ENCODE results near the gene SP4.

Gene SP4

DNA sequence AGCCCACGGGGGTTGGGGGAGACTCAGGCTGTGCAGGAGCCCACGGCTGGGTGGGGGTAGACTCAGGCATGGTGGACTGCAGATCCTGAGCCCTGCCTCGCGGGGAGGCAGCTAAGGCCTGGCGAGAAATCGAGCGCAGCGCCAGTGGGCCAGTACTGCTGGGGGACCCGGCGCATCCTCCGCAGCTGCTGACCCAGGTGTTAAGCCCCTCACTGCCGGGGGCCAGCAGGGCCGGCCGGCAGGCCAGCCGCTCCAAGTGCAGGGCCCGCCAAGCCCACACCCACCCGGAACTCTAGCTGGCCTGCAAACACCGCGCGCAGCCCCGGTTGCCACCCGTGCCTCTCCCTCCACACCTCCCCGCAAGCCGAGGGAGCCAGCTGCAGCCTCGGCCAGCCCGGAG, 33.4 kb downstream of the SP4 start:
- no peak for DNase-seq
- H3K9ac ChIP-seq (ENCODE audit: low read depth, low read length): no peak overlapping the region
- no peaks in the 10 kb centered on the region for H3K27me3 ChIP-seq (ENCODE audit: insufficient read depth, low read length, poor library complexity)
- no peak overlapping the region for H3K4me3 ChIP-seq (ENCODE audit: low read depth in 1 of 2, low read length in 2 of 2)
- peaks cover 3% of the 10 kb centered on the region for H3K9me3 ChIP-seq (ENCODE audit: insufficient read depth, low read length, severe bottlenecking)
- no peaks in the 10 kb centered on the region; the same call in 1 of the 2 replicates for H3K79me2 ChIP-seq (ENCODE audit: insufficient read depth, low read length)
- H3K27ac ChIP-seq (ENCODE audit: low read length): no peak overlapping the region
- peaks cover 4% of the 10 kb centered on the region for H3K36me3 ChIP-seq (ENCODE audit: insufficient read depth, low read length)
- H2AFZ ChIP-seq (ENCODE audit: low read depth, low read length): no peak overlapping the region
- TF ChIP-seq EZH2 (IDR thresholded peaks at IDR 0.05; ENCODE audit: borderline replicate concordance, low read depth, low read length, severe bottlenecking): no peak
- no peak for TF ChIP-seq CTCF (IDR thresholded peaks at IDR 0.05; ENCODE audit: borderline replicate concordance, extremely low read depth, low read length, poor library complexity, severe bottlenecking)
- H3K4me2 ChIP-seq (ENCODE audit: insufficient read depth, low read length): no peak overlapping the region
- ATAC-seq (ENCODE audit: insufficient read depth, low read depth): no peak
- H3K4me1 ChIP-seq (ENCODE audit: insufficient read depth, low read length): no peaks in the 10 kb centered on the region
- H4K20me1 ChIP-seq (ENCODE audit: insufficient read depth, low read length): no peaks in the 10 kb centered on the region

GRCh38 chr7:21462081-21462480, 34.2 kb downstream of the SP4 start:
- H3K4me2 ChIP-seq (ENCODE audit: insufficient read depth, low read length): no peak overlapping the region
- H3K36me3 ChIP-seq (ENCODE audit: insufficient read depth, low read length): no peaks in the 10 kb centered on the region; the same call in 1 of the 2 replicates
- H3K4me3 ChIP-seq (ENCODE audit: low read depth in 1 of 2, low read length in 2 of 2): no peak overlapping the region
- DNase-seq (no peak), ATAC-seq (ENCODE audit: insufficient read depth, low read depth) (no peak)
- TF ChIP-seq EZH2 (IDR thresholded peaks at IDR 0.05; ENCODE audit: borderline replicate concordance, low read depth, low read length, severe bottlenecking): no peak
- no peak for TF ChIP-seq CTCF (IDR thresholded peaks at IDR 0.05; ENCODE audit: borderline replicate concordance, extremely low read depth, low read length, poor library complexity, severe bottlenecking)
- no peaks in the 10 kb centered on the region for H3K4me1 ChIP-seq (ENCODE audit: insufficient read depth, low read length)
- no peaks in the 10 kb centered on the region for H4K20me1 ChIP-seq (ENCODE audit: insufficient read depth, low read length)
- H2AFZ ChIP-seq (ENCODE audit: low read depth, low read length): no peak overlapping the region
- no peaks in the 10 kb centered on the region for H3K27me3 ChIP-seq (ENCODE audit: insufficient read depth, low read length, poor library complexity)
- H3K9me3 ChIP-seq (ENCODE audit: insufficient read depth, low read length, severe bottlenecking): no peaks in the 10 kb centered on the region
- no peak overlapping the region for H3K9ac ChIP-seq (ENCODE audit: low read depth, low read length)
- no peaks in the 10 kb centered on the region; the same call in 1 of the 2 replicates for H3K79me2 ChIP-seq (ENCODE audit: insufficient read depth, low read length)
- no peak overlapping the region for H3K27ac ChIP-seq (ENCODE audit: low read length)

- H3K27me3 ChIP-seq (ENCODE audit: insufficient read depth, low read length, poor library complexity): no peaks in the 10 kb centered on the region
- DNase-seq: no peak
- H3K4me2 ChIP-seq (ENCODE audit: insufficient read depth, low read length): no peak overlapping the region
- TF ChIP-seq EZH2 (IDR thresholded peaks at IDR 0.05; ENCODE audit: borderline replicate concordance, low read depth, low read length, severe bottlenecking) (no peak), CTCF (IDR thresholded peaks at IDR 0.05; ENCODE audit: borderline replicate concordance, extremely low read depth, low read length, poor library complexity, severe bottlenecking) (no peak)
- H3K36me3 ChIP-seq (ENCODE audit: insufficient read depth, low read length): no peaks in the 10 kb centered on the region; the same call in 1 of the 2 replicates
- no peaks in the 10 kb centered on the region for H3K9me3 ChIP-seq (ENCODE audit: insufficient read depth, low read length, severe bottlenecking)
- H3K9ac ChIP-seq (ENCODE audit: low read depth, low read length): no peak overlapping the region
- no peak overlapping the region for H3K4me3 ChIP-seq (ENCODE audit: low read depth in 1 of 2, low read length in 2 of 2)
- no peaks in the 10 kb centered on the region for H3K4me1 ChIP-seq (ENCODE audit: insufficient read depth, low read length)
- no peak overlapping the region for H2AFZ ChIP-seq (ENCODE audit: low read depth, low read length)
- H3K79me2 ChIP-seq (ENCODE audit: insufficient read depth, low read length): no peaks in the 10 kb centered on the region; the same call in 1 of the 2 replicates
- no peaks in the 10 kb centered on the region for H4K20me1 ChIP-seq (ENCODE audit: insufficient read depth, low read length)
- H3K27ac ChIP-seq (ENCODE audit: low read length): no peak overlapping the region
- ATAC-seq (ENCODE audit: insufficient read depth, low read depth): peak; percentile 50; the same call in 1 of the 3 replicates
Observed at GRCh38 chr7:21463524-21463923, 35.6 kb downstream of the SP4 start.

- H4K20me1 ChIP-seq (ENCODE audit: insufficient read depth, low read length): peaks cover 3% of the 10 kb centered on the region; the same call in 1 of the 2 replicates
- H3K27ac ChIP-seq (ENCODE audit: low read length): no peak overlapping the region
- no peaks in the 10 kb centered on the region for H3K27me3 ChIP-seq (ENCODE audit: insufficient read depth, low read length, poor library complexity)
- H3K9ac ChIP-seq (ENCODE audit: low read depth, low read length): no peak overlapping the region
- H3K79me2 ChIP-seq (ENCODE audit: insufficient read depth, low read length): peaks cover 3% of the 10 kb centered on the region; the same call in 1 of the 2 replicates
- H2AFZ ChIP-seq (ENCODE audit: low read depth, low read length): no peak overlapping the region
- H3K9me3 ChIP-seq (ENCODE audit: insufficient read depth, low read length, severe bottlenecking): no peaks in the 10 kb centered on the region
- H3K4me2 ChIP-seq (ENCODE audit: insufficient read depth, low read length): no peak overlapping the region
- DNase-seq (no peak), ATAC-seq (ENCODE audit: insufficient read depth, low read depth) (no peak)
- H3K4me3 ChIP-seq (ENCODE audit: low read depth in 1 of 2, low read length in 2 of 2): no peak overlapping the region
- H3K36me3 ChIP-seq (ENCODE audit: insufficient read depth, low read length): no peaks in the 10 kb centered on the region
- TF ChIP-seq CTCF (IDR thresholded peaks at IDR 0.05; ENCODE audit: borderline replicate concordance, extremely low read depth, low read length, poor library complexity, severe bottlenecking) (no peak), EZH2 (IDR thresholded peaks at IDR 0.05; ENCODE audit: borderline replicate concordance, low read depth, low read length, severe bottlenecking) (no peak)
- no peaks in the 10 kb centered on the region for H3K4me1 ChIP-seq (ENCODE audit: insufficient read depth, low read length)
Observed at GRCh38 chr7:21468969-21469368, 41.1 kb downstream of the SP4 start.

All from DND-41 (cell line).